ENCODE measurements around the gene HIPK4.
"Not testable (repeated sequence)": the region's sequence is repeated elsewhere in the genome, so short reads cannot be mapped to it uniquely, and the experiment has no call there.

Gene HIPK4

GRCh38 chr19:40335855-40336600 lies 54.0 kb downstream of the HIPK4 start:
- no peak for DNase-seq

- no peak for DNase-seq
Measured at GRCh38 chr19:40335101-40335500, 54.9 kb downstream of the HIPK4 start.

GRCh38 chr19:40333083-40333482 lies 56.9 kb downstream of the HIPK4 start:
- DNase-seq = not testable (repeated sequence)

- DNase-seq = no peak
Measured at GRCh38 chr19:40332669-40333068, 57.3 kb downstream of the HIPK4 start.

GRCh38 chr19:40331052-40331451 lies 58.9 kb downstream of the HIPK4 start:
- DNase-seq = no peak

Data from effector CD8-positive, alpha-beta T cell (primary cell).